Activated CD4-positive, alpha-beta memory T cell treated with anti-CD3 and anti-CD28 coated beads, Interleukin-2, amount 10 ng/mL, durations not matched to agents 7 days and 5 days (primary cell): ENCODE data around the gene SPINT2. TPM values are rescaled to one million over a fixed set of nuclear protein-coding genes. Genes with fewer than 3 reads are reported as not detected.
"Not testable (repeated sequence)": the region's sequence is repeated elsewhere in the genome, so short reads cannot be mapped to it uniquely, and the experiment has no call there.

Source experiments
- CTCF ChIA-PET: fragments of 350-600 bp; sonication (Branson Sonifier 250); formaldehyde crosslinking; loops from one replicate; lab custom pipeline; 2021; ENCODE audit warnings: antibody characterized with exemption, inconsistent platforms; lab: Charles Lee
- POLR2A ChIA-PET: fragments of 350-600 bp; sonication (Branson Sonifier 250); formaldehyde crosslinking; loops from one replicate; lab custom pipeline; 2021; ENCODE audit warnings: antibody characterized with exemption; lab: Charles Lee
- DNase-seq: peaks from one replicate; pipeline ENCODE4 v3.0.0-alpha.2; 2020
- H3K27ac Mint-ChIP-seq: one replicate; pipeline ENCODE4 v1.8.0; 2021; ENCODE audit warnings: mild to moderate bottlenecking, mixed read lengths
- H3K27me3 Mint-ChIP-seq: one replicate; pipeline ENCODE4 v1.8.0; 2021; ENCODE audit warnings: mixed read lengths
- H3K36me3 Mint-ChIP-seq: one replicate; pipeline ENCODE4 v1.8.0; 2021; ENCODE audit warnings: low read depth, mixed read lengths
- H3K4me1 Mint-ChIP-seq: one replicate; pipeline ENCODE4 v1.8.0; 2021; ENCODE audit warnings: mixed read lengths
- H3K4me3 Mint-ChIP-seq: one replicate; pipeline ENCODE4 v1.8.0; 2021; ENCODE audit warnings: mild to moderate bottlenecking, mixed read lengths
- H3K9me3 Mint-ChIP-seq: one replicate; pipeline ENCODE4 v1.8.0; 2021; ENCODE audit warnings: mixed read lengths
- total RNA-seq, 2 experiments: library from RNA; stranded (reverse); gene quantifications; one replicate each; pipeline ENCODE4 v1.2.3, GENCODE V29; 2021

SPINT2 gene
- total RNA-seq, 2 experiments from 2014 or later, result 7.3 to 8.0 TPM

GRCh38 chr19:38247734-38248268 lies 16.6 kb upstream of the SPINT2 start:
- no peak overlapping the region for H3K4me3 Mint-ChIP-seq
- CTCF ChIA-PET, result no interaction called here

GRCh38 chr19:38248421-38248820 lies 16.0 kb upstream of the SPINT2 start:
- POLR2A ChIA-PET, result no interaction called here
- DNase-seq, result no peak
- CTCF ChIA-PET, result no interaction called here
- Mint-ChIP-seq H3K9me3 (no peaks in the 10 kb centered on the region), H3K4me1 (peaks cover 8% of the 10 kb centered on the region), H3K27me3 (no peaks in the 10 kb centered on the region), H3K36me3 (no peaks in the 10 kb centered on the region), H3K4me3 (no peak overlapping the region), H3K27ac (no peak overlapping the region)

More at GRCh38 chr19:38247734-38248268, 16.6 kb upstream of the SPINT2 start:
- no peak for DNase-seq
- H3K9me3 Mint-ChIP-seq, result no peaks in the 10 kb centered on the region
- H3K36me3 Mint-ChIP-seq, result no peaks in the 10 kb centered on the region
- H3K27ac Mint-ChIP-seq, result no peak overlapping the region
- POLR2A ChIA-PET, result no interaction called here
- peaks cover 8% of the 10 kb centered on the region for H3K4me1 Mint-ChIP-seq
- no peaks in the 10 kb centered on the region for H3K27me3 Mint-ChIP-seq

- Mint-ChIP-seq H3K27ac (no peak overlapping the region), H3K4me1 (peaks cover 3% of the 10 kb centered on the region), H3K36me3 (no peaks in the 10 kb centered on the region), H3K9me3 (no peaks in the 10 kb centered on the region), H3K27me3 (peaks cover 5% of the 10 kb centered on the region), H3K4me3 (no peak overlapping the region)
- ChIA-PET CTCF (interaction anchor here (0.7 kb wide), 1 partner anchor 85 kb away, joined by 3 read pairs; the partner anchor contains the start of gene CATSPERG), POLR2A (no interaction called here)
- no peak for DNase-seq
Observed at GRCh38 chr19:38250428-38250820, 13.9 kb upstream of the SPINT2 start.

- Mint-ChIP-seq H3K27ac (no peak overlapping the region), H3K36me3 (no peaks in the 10 kb centered on the region), H3K9me3 (no peaks in the 10 kb centered on the region), H3K4me3 (no peak overlapping the region), H3K4me1 (peaks cover 3% of the 10 kb centered on the region), H3K27me3 (peaks cover 9% of the 10 kb centered on the region)
- CTCF ChIA-PET, result interaction anchor here (0.7 kb wide), 1 partner anchor 85 kb away, joined by 3 read pairs; the partner anchor contains the start of gene CATSPERG
- DNase-seq, result no peak
- POLR2A ChIA-PET, result no interaction called here
Observed at GRCh38 chr19:38250821-38251563, 13.4 kb upstream of the SPINT2 start.

GRCh38 chr19:38251564-38252051 lies 12.8 kb upstream of the SPINT2 start:
- POLR2A ChIA-PET, result no interaction called here
- H3K27ac Mint-ChIP-seq, result no peak overlapping the region
- no peaks in the 10 kb centered on the region for H3K9me3 Mint-ChIP-seq
- DNase-seq, result no peak
- H3K4me3 Mint-ChIP-seq, result no peak overlapping the region
- H3K4me1 Mint-ChIP-seq, result peaks cover 3% of the 10 kb centered on the region
- CTCF ChIA-PET, result interaction anchor here (0.9 to 3.1 kb wide), 2 partner anchors 10 to 84 kb away, joined by 3 to 12 read pairs; partner anchors contain the start of gene CATSPERG
- no peaks in the 10 kb centered on the region for H3K36me3 Mint-ChIP-seq
- peaks cover 10% of the 10 kb centered on the region for H3K27me3 Mint-ChIP-seq

GRCh38 chr19:38252385-38252784 lies 12.0 kb upstream of the SPINT2 start:
- POLR2A ChIA-PET, result interaction anchor here (0.9 kb wide), 1 partner anchor 143 kb away, joined by 3 read pairs; no protein-coding TSS in a partner anchor
- Mint-ChIP-seq H3K36me3 (no peaks in the 10 kb centered on the region), H3K27me3 (peaks cover 15% of the 10 kb centered on the region), H3K9me3 (no peaks in the 10 kb centered on the region), H3K4me3 (no peak overlapping the region), H3K4me1 (peaks cover 4% of the 10 kb centered on the region), H3K27ac (no peak overlapping the region)
- no peak for DNase-seq
- CTCF ChIA-PET, result interaction anchor here (0.6 to 3.1 kb wide), 3 partner anchors 11 to 83 kb away, joined by 3 to 12 read pairs (median 3); partner anchors contain the start of gene CATSPERG

GRCh38 chr19:38252941-38253691 lies 11.3 kb upstream of the SPINT2 start:
- ChIA-PET CTCF (interaction anchor here (0.6 to 3.1 kb wide), 2 partner anchors 17 to 82 kb away, joined by 3 to 12 read pairs; partner anchors contain the start of gene CATSPERG), POLR2A (interaction anchor here (0.9 kb wide), 1 partner anchor 143 kb away, joined by 3 read pairs; no protein-coding TSS in a partner anchor)
- Mint-ChIP-seq H3K27ac (no peak overlapping the region), H3K27me3 (peaks cover 15% of the 10 kb centered on the region), H3K4me1 (peaks cover 4% of the 10 kb centered on the region), H3K9me3 (no peaks in the 10 kb centered on the region), H3K36me3 (no peaks in the 10 kb centered on the region), H3K4me3 (no peak overlapping the region)
- no peak for DNase-seq

- ChIA-PET CTCF (interaction anchor here (3.1 kb wide), 1 partner anchor 82 kb away, joined by 12 read pairs; the partner anchor contains the start of gene CATSPERG), POLR2A (no interaction called here)
- Mint-ChIP-seq H3K4me3 (no peak overlapping the region), H3K9me3 (no peaks in the 10 kb centered on the region), H3K4me1 (peaks cover 4% of the 10 kb centered on the region), H3K27ac (no peak overlapping the region), H3K36me3 (no peaks in the 10 kb centered on the region), H3K27me3 (peaks cover 15% of the 10 kb centered on the region)
- DNase-seq, result no peak
Observed at GRCh38 chr19:38253788-38254187, 10.6 kb upstream of the SPINT2 start.

GRCh38 chr19:38255383-38256014 lies 8.9 kb upstream of the SPINT2 start:
- Mint-ChIP-seq H3K36me3 (no peaks in the 10 kb centered on the region), H3K27me3 (peaks cover 15% of the 10 kb centered on the region), H3K9me3 (no peaks in the 10 kb centered on the region), H3K4me1 (peaks cover 4% of the 10 kb centered on the region), H3K4me3 (no peak overlapping the region), H3K27ac (no peak overlapping the region)
- POLR2A ChIA-PET, result interaction anchor here (1.2 kb wide), 1 partner anchor 13 kb away, joined by 3 read pairs; no protein-coding TSS in a partner anchor
- DNase-seq, result no peak
- CTCF ChIA-PET, result interaction anchor here (0.6 to 1.4 kb wide), 2 partner anchors 10 to 353 kb away, joined by 3 read pairs; no protein-coding TSS in a partner anchor

- H3K4me3 Mint-ChIP-seq, H3K27ac Mint-ChIP-seq, H3K9me3 Mint-ChIP-seq, POLR2A ChIA-PET, DNase-seq, H3K36me3 Mint-ChIP-seq, CTCF ChIA-PET, H3K27me3 Mint-ChIP-seq: not testable (repeated sequence)
- H3K4me1 Mint-ChIP-seq, result peaks cover 17% of the 10 kb centered on the region
Observed at GRCh38 chr19:38261942-38262341, 2.4 kb upstream of the SPINT2 start.

- Mint-ChIP-seq H3K4me3 (no peak overlapping the region), H3K27ac (no peak overlapping the region)
Observed at GRCh38 chr19:38262585-38263268, 1.6 kb upstream of the SPINT2 start.

More at GRCh38 chr19:38262585-38263268, 1.6 kb upstream of the SPINT2 start:
- H3K9me3 Mint-ChIP-seq, result no peaks in the 10 kb centered on the region
- no peak for DNase-seq
- ChIA-PET CTCF (no interaction called here), POLR2A (no interaction called here)
- H3K36me3 Mint-ChIP-seq, result no peaks in the 10 kb centered on the region
- peaks cover 6% of the 10 kb centered on the region for H3K27me3 Mint-ChIP-seq
- H3K4me1 Mint-ChIP-seq, result peaks cover 17% of the 10 kb centered on the region
